ENCODE measurements around the gene GLYR1.
A peak's percentile ranks its signal among the peaks of the same experiment; 100 is the strongest.
"Not testable (repeated sequence)": the region's sequence is repeated elsewhere in the genome, so short reads cannot be mapped to it uniquely, and the experiment has no call there.

Gene GLYR1

GRCh38 chr16:4787627-4788482 is 59.2 kb downstream of the GLYR1 start, which contains the start of gene SEPTIN12:
SEPTIN12 (minus strand) TSS chr16:4788345; CDS start chr16:4787645, 700 bp downstream.
- no peak for DNase-seq (ENCODE audit: low read depth)

GRCh38 chr16:4787068-4787467 is 60.0 kb downstream of the GLYR1 start:
- no peak for DNase-seq (ENCODE audit: low read depth)

GRCh38 chr16:4785758-4786433 is 61.2 kb downstream of the GLYR1 start:
- no peak for DNase-seq (ENCODE audit: low read depth)

GRCh38 chr16:4784444-4784987 is 62.6 kb downstream of the GLYR1 start:
- DNase-seq (ENCODE audit: low read depth) = not testable (repeated sequence)

- no peak for DNase-seq (ENCODE audit: low read depth)
Observed at GRCh38 chr16:4783951-4784336, 63.1 kb downstream of the GLYR1 start.

GRCh38 chr16:4783251-4783950 is 63.7 kb downstream of the GLYR1 start:
- no peak for DNase-seq (ENCODE audit: low read depth)

GRCh38 chr16:4780235-4780634 is 66.9 kb downstream of the GLYR1 start:
- DNase-seq (ENCODE audit: low read depth) = no peak

GRCh38 chr16:4778050-4778392 is 69.1 kb downstream of the GLYR1 start:
- no peak for DNase-seq (ENCODE audit: low read depth)

- DNase-seq (ENCODE audit: low read depth) = no peak
Observed at GRCh38 chr16:4777339-4778049, 69.6 kb downstream of the GLYR1 start.

- DNase-seq (ENCODE audit: low read depth) = no peak
Observed at GRCh38 chr16:4776141-4776705, 70.9 kb downstream of the GLYR1 start.

- DNase-seq (ENCODE audit: low read depth) = no peak
Observed at GRCh38 chr16:4775005-4775404, 72.1 kb downstream of the GLYR1 start.

- no peak for DNase-seq (ENCODE audit: low read depth)
Observed at GRCh38 chr16:4772351-4772750, 74.7 kb downstream of the GLYR1 start.

GRCh38 chr16:4771646-4772045 is 75.4 kb downstream of the GLYR1 start:
- no peak for DNase-seq (ENCODE audit: low read depth)

GRCh38 chr16:4769306-4769638 is 77.8 kb downstream of the GLYR1 start:
- no peak for DNase-seq (ENCODE audit: low read depth)

GRCh38 chr16:4768549-4769305 is 78.4 kb downstream of the GLYR1 start:
- peak; percentile 63 for DNase-seq (ENCODE audit: low read depth)

- DNase-seq (ENCODE audit: low read depth) = no peak
Observed at GRCh38 chr16:4767872-4768548, 79.1 kb downstream of the GLYR1 start.

- peak; percentile 96 for DNase-seq (ENCODE audit: low read depth)
Observed at GRCh38 chr16:4766875-4767628, 80.0 kb downstream of the GLYR1 start, which contains the start of gene ZNF500. ZNF500 (minus strand) TSS chr16:4767162; CDS start chr16:4765978, 1,184 bp downstream.

- DNase-seq (ENCODE audit: low read depth) = no peak
Observed at GRCh38 chr16:4765511-4766474, 81.3 kb downstream of the GLYR1 start.
